Raji (cell line): Measurements from ENCODE around the gene ZNF354C.

Experiments
- POLR2A ChIP-seq: IDR thresholded peaks from 2 replicates; pipeline ENCODE4 v1.6.1; 2011; ENCODE audit warnings: low read depth, low read length, control low read depth; ENCODE audit not compliant: insufficient read depth

Gene ZNF354C

GRCh38 chr5:179122411-179123108 is 62.4 kb downstream of the ZNF354C start:
- TF ChIP-seq POLR2A = no peak

- no peak for TF ChIP-seq POLR2A
Observed at GRCh38 chr5:179123109-179123426, 62.9 kb downstream of the ZNF354C start.

- TF ChIP-seq POLR2A = no peak
Observed at GRCh38 chr5:179123491-179124272, 63.5 kb downstream of the ZNF354C start.

- TF ChIP-seq POLR2A = no peak
Observed at GRCh38 chr5:179124273-179124852, 64.2 kb downstream of the ZNF354C start.

- no peak for TF ChIP-seq POLR2A
Observed at GRCh38 chr5:179124853-179125788, 64.9 kb downstream of the ZNF354C start.

GRCh38 chr5:179125789-179126505 is 65.8 kb downstream of the ZNF354C start:
- TF ChIP-seq POLR2A = no peak

GRCh38 chr5:179126506-179126991 is 66.4 kb downstream of the ZNF354C start:
- no peak for TF ChIP-seq POLR2A

GRCh38 chr5:179127136-179128040 is 67.2 kb downstream of the ZNF354C start:
- TF ChIP-seq POLR2A = no peak

GRCh38 chr5:179128041-179128365 is 67.8 kb downstream of the ZNF354C start:
- no peak for TF ChIP-seq POLR2A

GRCh38 chr5:179128976-179129375 is 68.8 kb downstream of the ZNF354C start:
- no peak for TF ChIP-seq POLR2A

- TF ChIP-seq POLR2A = no peak
Observed at GRCh38 chr5:179129607-179130071, 69.5 kb downstream of the ZNF354C start.

- TF ChIP-seq POLR2A = no peak
Observed at GRCh38 chr5:179130101-179130681, 70.0 kb downstream of the ZNF354C start.

GRCh38 chr5:179131321-179131835 is 71.2 kb downstream of the ZNF354C start:
- TF ChIP-seq POLR2A = no peak
